ENCODE results near the gene CCDC186. TPM values are rescaled to one million over a fixed set of nuclear protein-coding genes. Genes with fewer than 3 reads are reported as not detected.

Gene CCDC186
- total and polyA plus RNA-seq, 9 donors: 4.4 to 31.2 (median 17.4) TPM

DNA sequence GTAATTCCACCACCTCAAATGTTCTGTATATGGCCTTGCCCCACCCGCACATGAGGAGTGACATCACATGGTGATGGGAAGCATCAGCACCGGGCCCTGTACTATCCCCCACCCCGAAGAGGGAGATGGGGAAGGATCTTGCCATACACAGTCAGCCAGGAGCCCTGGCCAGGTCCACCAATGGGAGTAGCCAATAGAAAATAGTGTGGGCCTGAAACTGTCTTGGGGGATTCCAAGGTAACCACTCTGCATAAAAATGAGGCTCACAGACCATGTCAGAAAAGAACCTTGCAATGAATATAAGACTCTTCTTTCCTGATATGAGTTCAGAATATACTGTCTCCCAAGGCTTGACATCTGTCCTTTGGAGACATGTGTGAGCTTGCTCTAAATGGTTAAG is 79.2 kb downstream of the CCDC186 start:
- intact Hi-C loops (cut with DNase I): no loop called here
- no peaks in the 10 kb centered on the region for H3K27me3 ChIP-seq
- H3K36me3 ChIP-seq: no peaks in the 10 kb centered on the region
- 86 to 95% (median 93%) methylated on average over 3 of the region's 3 CpGs for WGBS, 3 donors
- no peaks in the 10 kb centered on the region for H3K9me3 ChIP-seq
- no peak overlapping the region for H3K27ac ChIP-seq
- H3K4me3 ChIP-seq: no peak overlapping the region
- DNase-seq: no peak
- H3K4me1 ChIP-seq (ENCODE audit: insufficient read depth): no peaks in the 10 kb centered on the region
- TF ChIP-seq POLR2A (IDR thresholded peaks at IDR 0.05) (no peak), CTCF (IDR thresholded peaks at IDR 0.05) (no peak), EP300 (IDR thresholded peaks at IDR 0.05) (no peak)

GRCh38 chr10:114087655-114088054 is 86.3 kb downstream of the CCDC186 start:
- DNase-seq: no peak

GRCh38 chr10:114087255-114087654 is 86.7 kb downstream of the CCDC186 start:
- intact Hi-C loops (cut with DNase I): no loop called here
- DNase-seq: no peak
- WGBS, 3 donors: 74 to 83% (median 78%) methylated on average over 5 of the region's 5 CpGs
- Histone ChIP-seq H3K27me3 (no peaks in the 10 kb centered on the region), H3K4me3 (no peak overlapping the region), H3K36me3 (no peaks in the 10 kb centered on the region), H3K4me1 (ENCODE audit: insufficient read depth) (no peaks in the 10 kb centered on the region), H3K27ac (no peak overlapping the region), H3K9me3 (no peaks in the 10 kb centered on the region)
- no peak for TF ChIP-seq EP300 (IDR thresholded peaks at IDR 0.05)
- TF ChIP-seq POLR2A (IDR thresholded peaks at IDR 0.05): no peak
- TF ChIP-seq CTCF (IDR thresholded peaks at IDR 0.05): no peak

More at GRCh38 chr10:114087655-114088054, 86.3 kb downstream of the CCDC186 start:
- H3K27ac ChIP-seq: no peak overlapping the region
- no peaks in the 10 kb centered on the region for H3K27me3 ChIP-seq
- WGBS, 3 donors: 63 to 81% (median 70%) methylated on average over 4 of the region's 4 CpGs
- H3K36me3 ChIP-seq: no peaks in the 10 kb centered on the region
- intact Hi-C loops (cut with DNase I): no loop called here
- no peak overlapping the region for H3K4me3 ChIP-seq
- H3K4me1 ChIP-seq (ENCODE audit: insufficient read depth): no peaks in the 10 kb centered on the region
- TF ChIP-seq POLR2A (IDR thresholded peaks at IDR 0.05) (no peak), CTCF (IDR thresholded peaks at IDR 0.05) (no peak), EP300 (IDR thresholded peaks at IDR 0.05) (no peak)
- H3K9me3 ChIP-seq: no peaks in the 10 kb centered on the region

DNA sequence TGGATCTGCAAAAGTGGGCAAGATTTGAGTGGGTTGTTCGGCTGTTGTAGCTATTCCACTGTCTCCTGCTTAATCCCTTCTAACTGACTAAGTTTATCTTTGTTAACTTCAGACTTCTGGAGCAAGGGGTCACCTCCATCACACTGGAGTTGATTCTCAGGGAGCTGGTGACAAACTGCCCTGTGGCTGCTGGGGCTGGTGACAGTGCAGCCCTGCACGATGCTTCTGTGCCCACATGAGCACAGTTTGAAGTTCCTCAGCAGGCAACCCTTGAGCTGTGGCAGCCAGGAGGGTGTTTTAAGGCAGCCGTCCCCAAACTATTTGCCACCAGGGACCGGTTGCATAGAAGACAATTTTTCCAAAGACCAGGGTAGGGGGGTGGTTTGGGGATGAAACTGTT is 89.8 kb downstream of the CCDC186 start:
- TF ChIP-seq EP300 (IDR thresholded peaks at IDR 0.05) (no peak), CTCF (IDR thresholded peaks at IDR 0.05) (no peak), POLR2A (IDR thresholded peaks at IDR 0.05) (no peak)
- Histone ChIP-seq H3K27ac (no peak overlapping the region), H3K9me3 (no peaks in the 10 kb centered on the region), H3K4me1 (ENCODE audit: insufficient read depth) (no peaks in the 10 kb centered on the region), H3K27me3 (no peaks in the 10 kb centered on the region), H3K4me3 (no peak overlapping the region), H3K36me3 (no peaks in the 10 kb centered on the region)
- intact Hi-C loops (cut with DNase I): no loop called here
- 87% methylated on average over 4 of the region's 4 CpGs for WGBS, 3 donors
- no peak for DNase-seq

- Histone ChIP-seq H3K36me3 (no peaks in the 10 kb centered on the region), H3K27ac (no peak overlapping the region), H3K4me3 (no peak overlapping the region), H3K9me3 (no peaks in the 10 kb centered on the region), H3K4me1 (ENCODE audit: insufficient read depth) (no peaks in the 10 kb centered on the region), H3K27me3 (no peaks in the 10 kb centered on the region)
- TF ChIP-seq CTCF (IDR thresholded peaks at IDR 0.05) (no peak), EP300 (IDR thresholded peaks at IDR 0.05) (no peak), POLR2A (IDR thresholded peaks at IDR 0.05) (no peak)
- 87 to 91% (median 89%) methylated on average over 5 of the region's 5 CpGs for WGBS, 3 donors
- intact Hi-C loops (cut with DNase I): no loop called here
- no peak for DNase-seq
These were observed 91.0 kb downstream of the CCDC186 start for GRCh38 chr10:114083040-114083439.
